ENCODE measurements around the gene TTK. TPM values are rescaled to one million over a fixed set of nuclear protein-coding genes. Genes with fewer than 3 reads are reported as not detected.

TTK gene
- total and polyA plus RNA-seq, 10 donors, result 0.74 to 5.9 (median 2.6) TPM

DNA sequence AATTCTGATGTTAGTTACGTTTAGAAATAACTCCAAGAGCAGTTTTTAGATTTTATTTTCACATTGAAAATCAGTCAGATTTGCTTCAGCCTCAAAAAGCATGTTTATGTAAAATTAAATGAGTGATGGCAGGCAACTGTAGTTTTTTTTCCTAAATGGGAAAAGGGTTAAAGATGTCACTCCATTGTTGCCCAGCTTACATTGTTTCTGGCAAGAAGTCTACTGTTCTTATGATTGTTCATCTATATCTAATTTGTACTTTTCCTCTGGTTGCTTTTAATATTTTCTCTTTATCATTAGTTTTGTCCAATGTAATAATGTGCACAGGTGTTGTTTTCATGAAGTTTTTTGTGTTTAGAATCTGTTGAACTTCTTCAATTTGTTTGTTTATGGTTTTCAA, 6.7 kb upstream of the TTK start:
- TF ChIP-seq POLR2AphosphoS5 (IDR thresholded peaks at IDR 0.05), result no peak
- TF ChIP-seq, protein P1, sequence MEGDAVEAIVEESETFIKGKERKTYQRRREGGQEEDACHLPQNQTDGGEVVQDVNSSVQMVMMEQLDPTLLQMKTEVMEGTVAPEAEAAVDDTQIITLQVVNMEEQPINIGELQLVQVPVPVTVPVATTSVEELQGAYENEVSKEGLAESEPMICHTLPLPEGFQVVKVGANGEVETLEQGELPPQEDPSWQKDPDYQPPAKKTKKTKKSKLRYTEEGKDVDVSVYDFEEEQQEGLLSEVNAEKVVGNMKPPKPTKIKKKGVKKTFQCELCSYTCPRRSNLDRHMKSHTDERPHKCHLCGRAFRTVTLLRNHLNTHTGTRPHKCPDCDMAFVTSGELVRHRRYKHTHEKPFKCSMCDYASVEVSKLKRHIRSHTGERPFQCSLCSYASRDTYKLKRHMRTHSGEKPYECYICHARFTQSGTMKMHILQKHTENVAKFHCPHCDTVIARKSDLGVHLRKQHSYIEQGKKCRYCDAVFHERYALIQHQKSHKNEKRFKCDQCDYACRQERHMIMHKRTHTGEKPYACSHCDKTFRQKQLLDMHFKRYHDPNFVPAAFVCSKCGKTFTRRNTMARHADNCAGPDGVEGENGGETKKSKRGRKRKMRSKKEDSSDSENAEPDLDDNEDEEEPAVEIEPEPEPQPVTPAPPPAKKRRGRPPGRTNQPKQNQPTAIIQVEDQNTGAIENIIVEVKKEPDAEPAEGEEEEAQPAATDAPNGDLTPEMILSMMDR (IDR thresholded peaks at IDR 0.05 in 8 of 11, conservative IDR thresholded peaks at IDR 0.05 in 3 of 11), result no peak
- no peak for TF ChIP-seq POLR2A (IDR thresholded peaks at IDR 0.05)
- Histone ChIP-seq H3K27ac (no peak overlapping the region), H3K27me3 (replicated peaks in 1 of 7) (no peaks in the 10 kb centered on the region), H3K9me3 (no peaks in the 10 kb centered on the region), H3K4me3 (no peak overlapping the region), H3K4me1 (no peaks in the 10 kb centered on the region), H3K36me3 (no peaks in the 10 kb centered on the region)
- intact Hi-C loops (cut with DNase I; ENCODE audit: low total_unique reads), result no loop called here
- 55 to 75% (median 74%) methylated on average over 1 of the region's 1 CpG for WGBS, 5 donors
- DNase-seq, result no peak

DNA sequence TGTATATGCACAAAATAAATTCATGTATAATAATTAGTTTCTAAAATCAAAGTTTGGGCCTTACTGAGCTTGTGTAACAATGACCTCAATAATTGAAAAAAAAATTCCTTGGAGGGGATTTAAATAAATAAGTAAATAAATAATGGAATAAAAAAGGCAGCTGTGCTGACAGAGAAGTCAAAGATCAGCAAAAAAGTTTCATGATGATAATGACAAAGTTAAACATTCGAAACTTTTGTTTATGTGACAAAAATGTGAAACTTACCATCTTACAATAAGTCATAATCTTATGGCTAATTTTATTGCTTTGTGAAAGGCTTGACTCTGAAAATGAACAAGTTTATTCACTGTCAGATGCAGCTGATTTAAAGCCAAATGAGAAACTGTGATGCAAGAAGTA, 3.1 kb upstream of the TTK start:
- H3K27ac ChIP-seq, result no peak overlapping the region
- H3K4me3 ChIP-seq, result no peak overlapping the region
- H3K36me3 ChIP-seq, result no peaks in the 10 kb centered on the region
- no peaks in the 10 kb centered on the region for H3K27me3 ChIP-seq (replicated peaks in 1 of 7)
- intact Hi-C loops (cut with DNase I; ENCODE audit: low total_unique reads), result no loop called here
- TF ChIP-seq, protein P1 (IDR thresholded peaks at IDR 0.05 in 8 of 11, conservative IDR thresholded peaks at IDR 0.05 in 3 of 11), result no peak
- TF ChIP-seq POLR2AphosphoS5 (IDR thresholded peaks at IDR 0.05) (no peak), POLR2A (IDR thresholded peaks at IDR 0.05) (no peak)
- no peaks in the 10 kb centered on the region for H3K9me3 ChIP-seq
- H3K4me1 ChIP-seq, result peaks cover 3 to 24% (median 14%) of the 10 kb centered on the region in 6 donors
- 81 to 91% (median 81%) methylated on average over 1 of the region's 1 CpG for WGBS, 5 donors
- no peak for DNase-seq

DNA sequence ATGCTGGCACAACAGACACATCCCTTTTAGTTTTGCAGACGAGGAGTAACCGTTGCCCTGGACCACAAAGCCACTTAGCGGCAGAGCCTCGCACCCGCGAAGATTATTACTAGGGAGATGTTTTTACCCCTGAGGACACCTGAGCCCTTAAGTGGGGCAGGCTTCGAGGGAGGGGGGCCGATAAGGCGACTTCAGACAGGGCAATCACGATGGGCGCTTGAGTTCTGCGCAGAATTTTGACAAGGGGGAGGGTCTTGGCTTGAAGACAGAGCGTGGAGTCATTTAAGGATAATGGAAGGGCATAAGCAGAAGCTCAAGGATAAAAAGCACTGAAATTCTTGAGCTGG, 650 bp upstream of the TTK start:
- H3K9me3 ChIP-seq, result no peaks in the 10 kb centered on the region
- TF ChIP-seq POLR2AphosphoS5 (IDR thresholded peaks at IDR 0.05), result no peak
- no peak for TF ChIP-seq POLR2A (IDR thresholded peaks at IDR 0.05)
- TF ChIP-seq, protein P1 (IDR thresholded peaks at IDR 0.05 in 8 of 11, conservative IDR thresholded peaks at IDR 0.05 in 3 of 11), result no peak
- H3K4me1 ChIP-seq, result peaks cover 3 to 24% (median 14%) of the 10 kb centered on the region in 6 donors
- H3K36me3 ChIP-seq, result no peaks in the 10 kb centered on the region
- peak overlapping the region; percentile 71 to 93 (median 84) for H3K27ac ChIP-seq
- peak overlapping the region; percentile 52 to 85 (median 64) for H3K4me3 ChIP-seq
- DNase-seq, result peak; percentile 79
- H3K27me3 ChIP-seq (replicated peaks in 1 of 7), result no peaks in the 10 kb centered on the region
- WGBS, 5 donors, result 1 to 8% (median 2%) methylated on average over 13 of the region's 13 CpGs
- intact Hi-C loops (cut with DNase I; ENCODE audit: low total_unique reads), result no loop called here

DNA sequence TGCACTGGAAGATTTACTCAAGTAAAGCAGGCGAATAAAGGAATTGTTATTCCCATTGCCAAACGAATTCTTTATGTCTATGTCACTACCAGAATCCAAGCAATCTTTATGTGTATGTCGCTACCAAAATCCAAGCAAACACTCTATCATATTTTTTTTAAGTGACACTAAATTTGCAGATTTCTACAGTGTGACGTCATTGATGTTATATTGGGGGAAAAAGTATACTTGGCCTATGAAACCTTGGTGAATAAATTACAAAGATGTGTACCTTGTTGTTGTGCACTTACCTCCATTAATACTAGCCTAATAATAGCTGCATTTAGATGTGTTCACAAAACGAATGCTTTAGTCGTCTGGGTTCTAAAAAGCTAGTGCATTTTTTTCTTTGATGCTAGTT, 957 bp downstream of the TTK start:
- intact Hi-C loops (cut with DNase I; ENCODE audit: low total_unique reads), result no loop called here
- Histone ChIP-seq H3K27ac (no peak overlapping the region), H3K36me3 (peaks cover 0 to 7% (median 0%) of the 10 kb centered on the region in 6 donors), H3K4me3 (peak overlapping the region in 4 of 8 donors; percentile 60 to 85 (median 70)), H3K4me1 (peaks cover 3 to 24% (median 14%) of the 10 kb centered on the region in 6 donors), H3K9me3 (no peaks in the 10 kb centered on the region), H3K27me3 (replicated peaks in 1 of 7) (no peaks in the 10 kb centered on the region)
- 56 to 69% (median 64%) methylated on average over 6 of the region's 6 CpGs for WGBS, 5 donors
- TF ChIP-seq, protein P1 (IDR thresholded peaks at IDR 0.05 in 8 of 11, conservative IDR thresholded peaks at IDR 0.05 in 3 of 11), result no peak
- TF ChIP-seq POLR2A (IDR thresholded peaks at IDR 0.05) (no peak), POLR2AphosphoS5 (IDR thresholded peaks at IDR 0.05) (no peak)
- DNase-seq, result no peak

Measured in spleen (tissue), 11 donors.